GM19025 (cell line): ENCODE data around the gene PLCH2.

Experiments
- ATAC-seq: cut with Tn5 transposase; IDR thresholded peaks from one replicate; pipeline ENCODE4 v1.9.1; 2021; ENCODE audit warnings: mild to moderate bottlenecking, low read depth, moderate library complexity; ENCODE audit not compliant: unreplicated experiment

PLCH2 gene

GRCh38 chr1:2507744-2508155 lies 31.7 kb downstream of the PLCH2 start:
- no peak for ATAC-seq

GRCh38 chr1:2508180-2508579 lies 32.1 kb downstream of the PLCH2 start:
- ATAC-seq, result no peak

GRCh38 chr1:2508751-2509150 lies 32.7 kb downstream of the PLCH2 start:
- no peak for ATAC-seq

GRCh38 chr1:2509589-2509988 lies 33.5 kb downstream of the PLCH2 start:
- ATAC-seq, result no peak

GRCh38 chr1:2510366-2511155 lies 34.5 kb downstream of the PLCH2 start:
- ATAC-seq, result no peak

- ATAC-seq, result no peak
Measured at GRCh38 chr1:2512862-2513421, 36.9 kb downstream of the PLCH2 start.

- no peak for ATAC-seq
Measured at GRCh38 chr1:2513939-2514652, 38.0 kb downstream of the PLCH2 start.

- ATAC-seq, result no peak
Measured at GRCh38 chr1:2514863-2515762, 39.0 kb downstream of the PLCH2 start.

- no peak for ATAC-seq
Measured at GRCh38 chr1:2515763-2516080, 39.6 kb downstream of the PLCH2 start.

GRCh38 chr1:2516124-2516523 lies 40.0 kb downstream of the PLCH2 start:
- ATAC-seq, result no peak

GRCh38 chr1:2516946-2517345 lies 40.9 kb downstream of the PLCH2 start:
- ATAC-seq, result no peak

- no peak for ATAC-seq
Measured at GRCh38 chr1:2517966-2518365, 41.9 kb downstream of the PLCH2 start.

- ATAC-seq, result no peak
Measured at GRCh38 chr1:2518528-2518927, 42.4 kb downstream of the PLCH2 start.

- no peak for ATAC-seq
Measured at GRCh38 chr1:2519029-2519685, 43.1 kb downstream of the PLCH2 start.

GRCh38 chr1:2519729-2520128 lies 43.6 kb downstream of the PLCH2 start:
- no peak for ATAC-seq

GRCh38 chr1:2520206-2520605 lies 44.1 kb downstream of the PLCH2 start:
- ATAC-seq, result no peak

GRCh38 chr1:2520806-2521205 lies 44.7 kb downstream of the PLCH2 start:
- no peak for ATAC-seq

- ATAC-seq, result no peak
Measured at GRCh38 chr1:2522230-2522629, 46.1 kb downstream of the PLCH2 start.

- no peak for ATAC-seq
Measured at GRCh38 chr1:2523191-2523890, 47.3 kb downstream of the PLCH2 start.
